Skeletal muscle satellite cell (primary cell): ENCODE data around the gene GIMAP1.

Experiments
- H3K27me3 ChIP-seq: 2 replicates; pipeline ENCODE4 v1.7.0; 2013; ENCODE audit warnings: low read length; ENCODE audit not compliant: control insufficient read depth, insufficient read depth
- H3K36me3 ChIP-seq: 2 replicates; pipeline ENCODE4 v1.7.0; 2013; ENCODE audit warnings: mild to moderate bottlenecking, control low read depth, low read length; ENCODE audit not compliant: insufficient read depth
- H3K4me1 ChIP-seq: 2 replicates; pipeline ENCODE4 v1.7.0; 2013; ENCODE audit warnings: low read length; ENCODE audit not compliant: control insufficient read depth, insufficient read depth
- H3K4me2 ChIP-seq: 2 replicates; pipeline ENCODE4 v1.7.0; 2013; ENCODE audit warnings: mild to moderate bottlenecking, low read length
- H3K4me3 ChIP-seq: 2 replicates; pipeline ENCODE4 v1.7.0; 2013; ENCODE audit warnings: low read length
- H3K9ac ChIP-seq: 2 replicates; pipeline ENCODE4 v1.7.0; 2013; ENCODE audit warnings: mild to moderate bottlenecking, low read depth, low read length, moderate library complexity
- H3K9me3 ChIP-seq: replicated peaks from 2 replicates; pipeline ENCODE4 v1.7.0; 2013; ENCODE audit warnings: mild to moderate bottlenecking, control low read depth, low read length

The GIMAP1 gene

DNA sequence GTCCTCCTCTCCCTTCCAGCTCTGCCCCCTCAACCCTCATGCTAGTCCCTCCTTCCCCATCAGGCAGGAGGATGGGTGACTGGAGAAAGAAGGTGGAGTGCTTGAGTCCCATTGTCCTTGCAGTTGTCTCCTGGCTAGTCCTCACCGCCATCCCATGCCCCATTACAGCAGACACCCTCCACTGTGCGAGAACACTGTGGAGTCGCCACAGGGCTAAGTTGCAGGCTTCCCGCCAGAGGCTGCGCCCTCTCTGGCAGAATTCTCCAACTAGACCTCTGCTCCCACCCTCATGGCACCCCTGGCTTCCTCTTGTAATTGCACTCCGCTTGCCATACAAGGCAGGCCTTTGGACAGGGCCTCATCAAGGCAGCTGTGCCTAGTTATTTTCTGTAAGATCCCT, 27.8 kb upstream of the GIMAP1 start:
- Histone ChIP-seq H3K4me3 (no peak overlapping the region), H3K9me3 (peaks cover 5% of the 10 kb centered on the region), H3K9ac (no peak overlapping the region), H3K36me3 (no peaks in the 10 kb centered on the region), H3K4me2 (no peak overlapping the region), H3K27me3 (no peaks in the 10 kb centered on the region), H3K4me1 (no peaks in the 10 kb centered on the region)

DNA sequence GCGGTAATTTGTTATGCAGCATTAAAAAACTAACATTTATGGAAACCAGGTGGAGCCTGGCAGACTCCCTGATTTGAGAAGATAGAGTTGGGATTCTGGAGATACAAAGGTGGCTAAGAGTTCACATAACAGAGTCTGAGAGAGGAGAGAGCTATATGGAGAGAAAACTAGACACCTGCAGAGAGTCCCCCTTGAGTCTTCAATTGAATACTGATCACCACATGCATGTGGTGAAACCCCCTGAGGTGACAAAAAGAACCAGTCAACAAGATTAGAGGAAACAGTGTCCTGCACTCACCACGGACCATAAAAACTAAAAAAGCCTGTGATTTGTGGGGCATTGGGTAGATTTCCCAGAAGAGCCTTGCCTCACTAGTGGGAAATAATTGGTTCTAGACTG, 20.8 kb upstream of the GIMAP1 start:
- Histone ChIP-seq H3K9ac (no peak overlapping the region), H3K4me1 (no peaks in the 10 kb centered on the region), H3K9me3 (peaks cover 2% of the 10 kb centered on the region), H3K4me2 (no peak overlapping the region), H3K4me3 (no peak overlapping the region), H3K27me3 (no peaks in the 10 kb centered on the region), H3K36me3 (no peaks in the 10 kb centered on the region)

DNA sequence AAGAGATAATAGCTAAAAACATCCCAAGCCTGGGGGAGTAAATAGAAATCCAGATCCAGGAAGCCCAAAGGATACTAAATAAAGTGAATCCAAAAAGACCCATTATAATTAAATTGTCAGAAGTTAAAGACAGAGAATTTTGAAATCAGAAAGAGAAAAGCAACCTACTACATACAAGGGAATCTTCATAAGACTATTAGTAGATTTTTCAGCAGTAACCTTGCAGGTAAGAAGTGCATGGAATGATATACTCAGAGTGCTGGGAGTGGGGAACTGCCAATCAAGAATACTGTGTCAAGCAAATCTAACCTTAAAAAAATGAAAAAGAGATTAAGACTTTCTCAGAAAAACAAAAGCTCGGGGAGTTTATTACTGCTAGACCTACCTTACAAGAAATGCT, 13.2 kb upstream of the GIMAP1 start:
- no peaks in the 10 kb centered on the region for H3K9me3 ChIP-seq
- H3K4me3 ChIP-seq = no peak overlapping the region
- H3K27me3 ChIP-seq = no peaks in the 10 kb centered on the region
- no peaks in the 10 kb centered on the region for H3K4me1 ChIP-seq
- no peak overlapping the region for H3K9ac ChIP-seq
- H3K4me2 ChIP-seq = no peak overlapping the region
- H3K36me3 ChIP-seq = no peaks in the 10 kb centered on the region

DNA sequence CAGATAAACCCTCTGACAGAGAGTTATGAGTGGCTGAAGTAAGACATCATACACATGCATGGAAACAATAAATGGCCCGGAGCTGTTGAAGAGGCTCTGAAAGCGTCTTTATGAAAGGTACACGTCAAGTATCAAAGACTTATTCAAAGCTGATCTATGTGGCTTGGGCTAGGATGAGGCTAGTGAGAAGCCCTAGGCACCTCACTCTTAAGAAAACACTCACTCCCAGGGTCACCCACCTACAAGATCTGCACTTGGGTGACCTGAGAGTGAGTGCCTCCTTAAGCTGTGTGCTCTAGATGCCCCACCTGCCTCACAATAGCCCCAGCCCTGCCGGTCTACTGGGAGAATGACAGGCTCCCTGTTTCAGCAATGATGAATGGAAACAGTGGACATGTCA, 1.1 kb upstream of the GIMAP1 start:
- no peaks in the 10 kb centered on the region for H3K36me3 ChIP-seq
- H3K9me3 ChIP-seq = no peaks in the 10 kb centered on the region
- no peak overlapping the region for H3K4me3 ChIP-seq
- H3K4me2 ChIP-seq = no peak overlapping the region
- H3K9ac ChIP-seq = no peak overlapping the region
- no peaks in the 10 kb centered on the region for H3K27me3 ChIP-seq
- H3K4me1 ChIP-seq = no peaks in the 10 kb centered on the region

DNA sequence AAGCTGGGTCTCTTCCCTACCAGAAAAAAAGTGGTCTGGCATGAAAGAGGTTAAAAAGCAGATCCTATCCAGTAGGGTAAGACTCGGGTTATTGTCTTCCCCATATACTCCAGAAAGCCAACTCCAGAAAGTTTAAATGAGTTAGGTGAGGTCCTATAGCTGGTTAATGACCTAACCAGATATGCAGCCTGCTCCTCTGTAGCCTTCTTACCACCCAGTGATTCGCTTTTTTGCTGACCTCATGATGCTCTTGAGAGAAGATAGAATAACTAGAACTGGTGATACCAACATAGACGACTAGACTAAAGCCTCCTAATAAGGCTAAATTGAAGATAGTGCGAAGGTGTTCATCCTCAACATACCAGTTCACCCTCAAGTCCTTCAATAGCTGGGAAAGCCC, 675 bp upstream of the GIMAP1 start:
- Histone ChIP-seq H3K4me2 (no peak overlapping the region), H3K36me3 (no peaks in the 10 kb centered on the region), H3K9me3 (no peaks in the 10 kb centered on the region), H3K27me3 (no peaks in the 10 kb centered on the region), H3K4me3 (no peak overlapping the region), H3K9ac (no peak overlapping the region), H3K4me1 (no peaks in the 10 kb centered on the region)

DNA sequence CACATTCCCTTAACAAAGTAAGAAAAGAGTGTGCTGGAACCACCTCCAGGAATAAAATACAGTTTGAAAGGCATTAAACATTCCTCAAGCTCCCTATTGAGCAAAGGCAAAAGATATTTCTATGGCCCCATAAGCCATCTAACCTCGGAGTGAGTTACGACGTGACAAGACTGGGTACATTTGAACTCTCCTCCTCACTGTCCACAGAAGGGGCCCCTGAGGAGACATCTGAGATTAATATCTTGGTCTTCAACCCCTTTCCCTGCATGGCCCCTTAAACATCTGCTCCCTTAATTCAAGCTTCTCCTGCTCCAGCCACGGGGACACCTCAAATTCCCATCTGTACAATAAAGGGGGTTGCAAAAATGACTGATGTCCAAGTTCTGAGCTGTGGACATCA, 526 bp downstream of the GIMAP1 start:
- Histone ChIP-seq H3K4me2 (no peak overlapping the region), H3K4me1 (no peaks in the 10 kb centered on the region), H3K9me3 (no peaks in the 10 kb centered on the region), H3K9ac (no peak overlapping the region), H3K4me3 (no peak overlapping the region), H3K36me3 (no peaks in the 10 kb centered on the region), H3K27me3 (no peaks in the 10 kb centered on the region)

DNA sequence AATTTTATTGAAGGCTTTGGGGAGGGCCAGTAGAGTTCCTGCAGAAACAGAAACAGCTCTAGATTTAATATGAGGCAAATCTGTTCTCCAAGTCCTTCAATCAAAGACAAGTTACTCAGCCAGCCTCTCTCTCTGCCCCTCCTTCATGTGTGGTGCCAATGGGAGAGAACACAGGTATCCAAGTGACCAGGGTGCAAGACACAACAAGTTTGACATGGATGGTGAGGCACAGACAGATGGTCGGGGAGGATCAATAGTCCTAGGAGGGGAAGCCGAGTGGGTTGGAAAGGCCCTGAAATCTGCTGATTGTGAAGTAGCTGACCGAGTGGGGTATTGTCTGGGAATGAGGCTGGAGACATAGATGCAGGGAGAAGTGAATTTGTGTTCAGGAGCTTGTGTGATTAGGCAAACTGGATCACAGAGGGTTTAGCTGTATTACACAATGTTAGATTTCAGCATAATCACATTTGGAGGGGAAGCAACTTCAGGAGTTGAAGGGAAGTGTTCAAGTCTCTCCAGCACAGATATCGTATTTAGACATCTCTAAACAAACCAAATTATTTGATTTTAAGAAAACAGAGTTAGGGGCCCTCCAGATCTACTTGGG, 1.5 kb downstream of the GIMAP1 start:
- Histone ChIP-seq H3K4me3 (no peak overlapping the region), H3K36me3 (no peaks in the 10 kb centered on the region), H3K4me2 (no peak overlapping the region), H3K9me3 (no peaks in the 10 kb centered on the region), H3K27me3 (no peaks in the 10 kb centered on the region), H3K4me1 (no peaks in the 10 kb centered on the region), H3K9ac (no peak overlapping the region)

DNA sequence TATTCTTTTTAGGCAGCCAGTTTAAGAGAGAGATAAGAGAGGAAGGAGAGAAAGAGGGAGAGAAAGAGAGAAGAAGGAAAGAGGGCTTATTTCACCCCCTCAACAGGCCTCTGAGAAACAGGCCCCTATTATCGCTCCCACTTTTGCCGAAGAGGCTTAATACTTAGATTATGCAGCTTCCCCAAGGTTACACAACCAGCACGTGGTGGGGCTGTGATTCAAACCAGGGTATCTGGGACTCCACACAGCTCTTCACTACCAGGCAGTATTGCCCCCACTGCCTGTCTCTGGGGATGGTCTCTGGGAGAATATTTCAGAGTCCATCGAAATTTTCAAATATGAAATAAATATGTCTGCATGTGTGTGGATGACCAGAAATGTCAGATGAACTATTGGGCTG, 3.0 kb downstream of the GIMAP1 start:
- Histone ChIP-seq H3K36me3 (no peaks in the 10 kb centered on the region), H3K4me2 (no peak overlapping the region), H3K4me3 (no peak overlapping the region), H3K9ac (no peak overlapping the region), H3K4me1 (no peaks in the 10 kb centered on the region), H3K9me3 (no peaks in the 10 kb centered on the region), H3K27me3 (no peaks in the 10 kb centered on the region)

DNA sequence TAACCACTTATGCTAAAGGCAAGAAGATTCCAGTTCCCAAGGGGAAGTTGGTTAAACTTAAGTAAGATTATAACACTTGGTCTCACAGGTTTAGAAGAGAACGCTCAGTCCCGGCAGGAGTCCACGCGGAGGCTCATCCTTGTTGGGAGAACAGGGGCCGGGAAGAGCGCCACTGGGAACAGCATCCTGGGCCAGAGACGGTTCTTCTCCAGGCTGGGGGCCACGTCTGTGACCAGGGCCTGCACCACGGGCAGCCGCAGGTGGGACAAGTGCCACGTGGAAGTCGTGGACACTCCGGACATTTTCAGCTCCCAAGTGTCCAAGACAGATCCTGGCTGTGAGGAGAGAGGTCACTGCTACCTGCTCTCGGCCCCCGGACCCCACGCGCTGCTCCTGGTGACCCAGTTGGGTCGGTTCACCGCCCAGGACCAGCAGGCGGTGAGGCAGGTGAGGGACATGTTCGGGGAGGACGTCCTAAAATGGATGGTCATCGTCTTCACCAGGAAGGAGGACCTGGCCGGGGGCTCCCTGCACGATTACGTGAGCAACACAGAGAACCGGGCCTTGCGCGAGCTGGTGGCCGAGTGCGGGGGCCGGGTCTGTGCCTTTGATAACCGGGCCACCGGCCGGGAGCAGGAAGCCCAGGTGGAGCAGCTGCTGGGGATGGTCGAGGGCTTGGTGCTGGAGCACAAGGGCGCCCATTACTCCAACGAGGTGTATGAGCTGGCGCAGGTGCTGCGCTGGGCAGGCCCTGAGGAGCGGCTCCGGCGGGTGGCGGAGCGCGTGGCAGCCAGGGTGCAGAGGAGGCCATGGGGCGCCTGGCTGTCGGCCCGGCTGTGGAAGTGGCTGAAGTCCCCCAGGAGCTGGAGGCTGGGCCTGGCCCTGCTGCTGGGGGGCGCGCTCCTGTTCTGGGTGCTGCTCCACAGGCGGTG, 3.8 kb downstream of the GIMAP1 start:
- H3K9ac ChIP-seq = no peak overlapping the region
- no peaks in the 10 kb centered on the region for H3K27me3 ChIP-seq
- no peaks in the 10 kb centered on the region for H3K4me1 ChIP-seq
- H3K9me3 ChIP-seq = no peaks in the 10 kb centered on the region
- no peaks in the 10 kb centered on the region for H3K36me3 ChIP-seq
- H3K4me2 ChIP-seq = no peak overlapping the region
- H3K4me3 ChIP-seq = no peak overlapping the region

DNA sequence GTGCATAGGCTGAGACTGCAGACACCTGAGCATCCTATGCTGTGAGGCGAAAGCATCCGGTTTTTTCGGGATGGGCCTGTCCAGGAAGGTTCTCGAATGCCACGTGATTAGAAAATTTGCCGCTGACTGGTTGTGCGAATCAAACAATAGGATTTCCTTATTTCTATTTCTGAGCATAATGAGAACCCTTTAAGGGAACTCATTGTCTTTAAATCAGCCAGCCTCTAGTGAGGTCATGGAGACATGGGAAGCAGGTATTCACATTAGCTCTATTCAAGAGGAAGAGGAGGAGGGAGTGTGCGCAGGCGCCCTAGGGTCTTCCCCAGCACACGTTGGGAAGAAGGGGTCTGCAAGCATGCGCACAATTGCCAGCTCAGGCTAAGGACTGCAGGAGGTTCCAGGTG, 5.6 kb downstream of the GIMAP1 start:
- H3K4me2 ChIP-seq = no peak overlapping the region
- no peak overlapping the region for H3K4me3 ChIP-seq
- no peaks in the 10 kb centered on the region for H3K9me3 ChIP-seq
- no peaks in the 10 kb centered on the region for H3K4me1 ChIP-seq
- no peak overlapping the region for H3K9ac ChIP-seq
- no peaks in the 10 kb centered on the region for H3K36me3 ChIP-seq
- H3K27me3 ChIP-seq = no peaks in the 10 kb centered on the region

DNA sequence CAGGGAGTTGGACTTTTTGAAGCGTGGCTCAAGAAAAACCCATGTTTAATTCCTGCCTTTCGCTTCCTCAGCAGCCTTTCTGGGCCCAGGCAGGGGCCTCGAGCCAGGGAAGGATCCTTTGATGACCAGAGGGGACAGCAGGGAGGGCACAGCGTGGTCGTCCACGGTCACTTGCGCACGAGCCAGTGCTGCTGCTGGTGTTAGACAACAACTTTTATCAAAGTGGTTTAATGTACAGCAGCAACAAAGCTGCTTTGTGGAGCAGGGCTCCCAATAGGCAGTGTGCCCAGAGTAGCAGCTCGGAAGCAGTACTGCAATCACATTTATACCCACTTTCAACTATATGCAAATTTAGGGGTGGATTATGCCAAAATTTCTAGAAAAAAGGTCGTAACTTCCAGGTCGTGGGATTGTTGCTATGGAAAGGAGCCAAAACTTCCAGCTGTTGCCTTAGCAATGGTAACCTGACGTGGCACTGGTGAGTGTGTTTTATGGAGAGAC, 6.1 kb downstream of the GIMAP1 start:
- H3K9ac ChIP-seq = no peak overlapping the region
- H3K4me1 ChIP-seq = no peaks in the 10 kb centered on the region
- H3K4me2 ChIP-seq = no peak overlapping the region
- H3K4me3 ChIP-seq = no peak overlapping the region
- no peaks in the 10 kb centered on the region for H3K27me3 ChIP-seq
- no peaks in the 10 kb centered on the region for H3K9me3 ChIP-seq
- H3K36me3 ChIP-seq = no peaks in the 10 kb centered on the region

DNA sequence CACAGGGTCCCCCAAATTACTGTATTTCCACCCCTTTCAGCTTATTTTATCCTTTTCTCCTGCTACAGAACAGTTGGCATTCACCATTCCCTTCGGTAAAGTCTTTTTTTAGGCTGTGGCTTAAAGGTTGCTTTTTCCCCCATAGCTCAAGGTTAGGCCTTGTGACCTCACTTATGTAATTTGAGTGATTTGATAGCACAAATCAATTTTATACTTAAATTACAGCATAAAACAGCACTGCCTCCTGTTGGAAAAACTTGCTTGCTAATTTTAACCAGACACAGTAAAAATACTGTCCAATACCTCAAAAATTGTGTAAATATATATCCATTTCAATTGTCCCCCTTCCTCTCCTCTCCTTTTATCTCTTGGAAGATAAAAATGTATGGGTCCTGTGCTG, 7.1 kb downstream of the GIMAP1 start:
- no peaks in the 10 kb centered on the region for H3K4me1 ChIP-seq

More for the DNA sequence above, 7.1 kb downstream of the GIMAP1 start:
- Histone ChIP-seq H3K4me2 (no peak overlapping the region), H3K9ac (no peak overlapping the region), H3K9me3 (no peaks in the 10 kb centered on the region), H3K36me3 (no peaks in the 10 kb centered on the region), H3K4me3 (no peak overlapping the region), H3K27me3 (no peaks in the 10 kb centered on the region)
